SU-DHL-6 (cell line): ENCODE measurements around the gene GRID1.
"Not testable (repeated sequence)": the region's sequence is repeated elsewhere in the genome, so short reads cannot be mapped to it uniquely, and the experiment has no call there.

ENCODE experiments used
- H2AFZ ChIP-seq: fragments of 200-600 bp; sonication (generic); 2 replicates; pipeline ENCODE4 v1.6.1; 2014; ENCODE audit warnings: low read depth, mild to moderate bottlenecking, moderate library complexity, mixed read lengths, antibody characterized with exemption, low read length; ENCODE audit not compliant: severe bottlenecking
- H3F3A ChIP-seq: fragments of 200-600 bp; shearing (Covaris generic); 2 replicates; pipeline ENCODE4 v1.6.0; 2016; ENCODE audit warnings: antibody characterized with exemption, mild to moderate bottlenecking; ENCODE audit not compliant: insufficient read depth
- H3K27ac ChIP-seq: fragments of 200-600 bp; sonication (generic); 2 replicates; pipeline ENCODE4 v1.5.1; 2016; ENCODE audit warnings: low read depth, mild to moderate bottlenecking, low read length, moderate library complexity, mixed read lengths
- H3K27me3 ChIP-seq: fragments of 200-600 bp; sonication (generic), shearing (Covaris generic); 2 replicates; pipeline ENCODE4 v1.6.0; 2014; ENCODE audit warnings: mild to moderate bottlenecking, low read length
- H3K36me3 ChIP-seq: fragments of 200-600 bp; sonication (generic); 2 replicates; pipeline ENCODE4 v1.6.1; 2014; ENCODE audit warnings: mild to moderate bottlenecking, low read length, mixed read lengths
- H3K4me2 ChIP-seq: fragments of 300-600, 200-600 bp; shearing (Covaris generic), sonication (generic); 2 replicates; pipeline ENCODE4 v1.6.0; 2014; ENCODE audit warnings: low read length, low read depth, mild to moderate bottlenecking; ENCODE audit not compliant: poor library complexity, severe bottlenecking
- H3K4me3 ChIP-seq: fragments of 200-600 bp; sonication (generic); 2 replicates; pipeline ENCODE4 v1.5.1; 2014; ENCODE audit warnings: antibody characterized with exemption, low read length, mild to moderate bottlenecking, mixed read lengths; ENCODE audit not compliant: insufficient read depth, poor library complexity, severe bottlenecking
- H3K79me2 ChIP-seq: fragments of 200-600 bp; sonication (generic); 2 replicates; pipeline ENCODE4 v1.6.1; 2014; ENCODE audit warnings: mild to moderate bottlenecking, low read length, moderate library complexity; ENCODE audit not compliant: insufficient read depth
- H3K9ac ChIP-seq: fragments of 200-600 bp; sonication (generic); 2 replicates; pipeline ENCODE4 v1.7.0; 2014; ENCODE audit warnings: mild to moderate bottlenecking, low read length
- H3K9me2 ChIP-seq: fragments of 200-600 bp; sonication (generic); replicated peaks from 2 replicates; pipeline ENCODE4 v1.6.1; 2014; ENCODE audit warnings: low read length; ENCODE audit not compliant: insufficient read depth
- H3K9me3 ChIP-seq: fragments of 200-600 bp; sonication (generic); 2 replicates; pipeline ENCODE4 v1.6.1; 2014; ENCODE audit warnings: low read length, mixed read lengths; ENCODE audit not compliant: insufficient read depth
- H4K20me1 ChIP-seq: fragments of 200-600 bp; sonication (generic); 2 replicates; pipeline ENCODE4 v1.6.1; 2014; ENCODE audit warnings: low read depth, mild to moderate bottlenecking, antibody characterized with exemption, low read length, moderate library complexity, mixed read lengths
- EZH2phosphoT487 ChIP-seq: fragments of 200-600 bp; sonication (generic), shearing (Covaris generic); conservative IDR thresholded peaks from 2 replicates; pipeline ENCODE4 v1.6.1; 2018; ENCODE audit warnings: mild to moderate bottlenecking, antibody characterized with exemption, low read length, moderate library complexity, mixed read lengths
- TF ChIP-seq, protein P1 (sequence below): fragments of 200-600 bp; sonication (generic); IDR thresholded peaks from one replicate; pipeline ENCODE4 v1.5.1; 2017; ENCODE audit warnings: antibody characterized with exemption, mild to moderate bottlenecking, low read length, moderate library complexity; ENCODE audit not compliant: insufficient read depth, poor library complexity, severe bottlenecking

GRID1 gene

DNA sequence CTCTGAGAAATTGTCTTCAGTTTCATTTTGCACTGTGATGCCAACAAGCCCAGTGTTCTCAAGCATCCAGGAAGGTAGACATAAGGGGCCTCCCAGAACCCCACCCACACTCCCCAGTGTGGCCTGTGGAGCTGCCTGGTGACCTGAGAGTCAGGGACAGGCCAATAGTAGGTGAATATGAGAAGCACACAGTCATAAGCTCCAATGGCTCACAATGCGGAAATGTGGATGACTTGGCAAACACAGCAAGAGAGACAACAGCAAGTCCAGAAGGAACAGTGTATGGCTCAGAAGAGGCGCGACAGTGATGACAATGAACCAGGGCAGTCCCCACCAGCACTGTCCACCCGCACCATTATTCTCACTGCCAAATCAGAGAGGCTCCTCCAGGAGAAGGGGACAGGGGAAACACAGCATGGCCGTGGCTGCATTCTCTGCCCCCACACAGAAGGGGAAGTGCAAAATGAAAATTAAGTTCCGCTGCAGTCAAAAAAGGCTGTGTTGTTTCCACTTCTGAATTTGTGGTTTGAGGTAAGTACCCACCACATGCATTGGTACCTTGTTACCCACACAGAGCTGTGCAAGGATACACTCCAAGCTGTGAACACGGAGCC, 419.8 kb downstream of the GRID1 start:
- peak overlapping the region; percentile 60 for H2AFZ ChIP-seq
- peak overlapping the region; percentile 30 for H3K9ac ChIP-seq
- H3K4me3 ChIP-seq: peak overlapping the region; percentile 40
- no peaks in the 10 kb centered on the region for H3K9me2 ChIP-seq
- H3K27me3 ChIP-seq: no peaks in the 10 kb centered on the region
- H4K20me1 ChIP-seq: no peaks in the 10 kb centered on the region
- no peaks in the 10 kb centered on the region for H3K9me3 ChIP-seq
- no peaks in the 10 kb centered on the region for H3K36me3 ChIP-seq
- no peaks in the 10 kb centered on the region for H3K79me2 ChIP-seq
- H3F3A ChIP-seq: no peaks in the 10 kb centered on the region
- H3K4me2 ChIP-seq: peak overlapping the region; percentile 60
- peak overlapping the region; percentile 39 for H3K27ac ChIP-seq
- TF ChIP-seq EZH2phosphoT487: no peak
- TF ChIP-seq, protein P1, sequence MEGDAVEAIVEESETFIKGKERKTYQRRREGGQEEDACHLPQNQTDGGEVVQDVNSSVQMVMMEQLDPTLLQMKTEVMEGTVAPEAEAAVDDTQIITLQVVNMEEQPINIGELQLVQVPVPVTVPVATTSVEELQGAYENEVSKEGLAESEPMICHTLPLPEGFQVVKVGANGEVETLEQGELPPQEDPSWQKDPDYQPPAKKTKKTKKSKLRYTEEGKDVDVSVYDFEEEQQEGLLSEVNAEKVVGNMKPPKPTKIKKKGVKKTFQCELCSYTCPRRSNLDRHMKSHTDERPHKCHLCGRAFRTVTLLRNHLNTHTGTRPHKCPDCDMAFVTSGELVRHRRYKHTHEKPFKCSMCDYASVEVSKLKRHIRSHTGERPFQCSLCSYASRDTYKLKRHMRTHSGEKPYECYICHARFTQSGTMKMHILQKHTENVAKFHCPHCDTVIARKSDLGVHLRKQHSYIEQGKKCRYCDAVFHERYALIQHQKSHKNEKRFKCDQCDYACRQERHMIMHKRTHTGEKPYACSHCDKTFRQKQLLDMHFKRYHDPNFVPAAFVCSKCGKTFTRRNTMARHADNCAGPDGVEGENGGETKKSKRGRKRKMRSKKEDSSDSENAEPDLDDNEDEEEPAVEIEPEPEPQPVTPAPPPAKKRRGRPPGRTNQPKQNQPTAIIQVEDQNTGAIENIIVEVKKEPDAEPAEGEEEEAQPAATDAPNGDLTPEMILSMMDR: no peak

DNA sequence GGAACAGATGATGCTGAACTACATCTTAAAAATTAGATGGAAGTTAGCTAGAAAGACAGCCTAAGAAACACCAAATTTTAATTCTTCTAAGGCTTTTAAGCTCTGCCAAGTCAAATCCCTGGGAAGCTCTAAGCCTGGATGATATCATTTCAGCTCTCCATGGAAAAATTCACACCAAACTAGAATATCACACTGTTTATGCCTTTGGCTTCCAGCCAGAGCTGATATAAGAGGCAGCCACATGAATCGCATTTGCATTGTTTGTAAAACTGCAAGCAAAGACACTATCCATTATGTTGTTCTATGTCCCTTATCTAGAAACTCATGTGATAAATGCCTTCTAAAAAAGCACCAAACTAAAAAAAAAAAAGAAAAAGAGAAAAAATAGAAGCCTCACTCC, 430.4 kb downstream of the GRID1 start:
- Histone ChIP-seq H3F3A (no peaks in the 10 kb centered on the region), H2AFZ (no peak overlapping the region), H3K4me2 (no peak overlapping the region), H3K79me2 (no peaks in the 10 kb centered on the region), H3K9ac (no peak overlapping the region), H3K27me3 (no peaks in the 10 kb centered on the region), H3K9me2 (no peaks in the 10 kb centered on the region), H3K27ac (no peak overlapping the region), H3K9me3 (no peaks in the 10 kb centered on the region), H3K36me3 (no peaks in the 10 kb centered on the region), H3K4me3 (no peak overlapping the region), H4K20me1 (no peaks in the 10 kb centered on the region)
- no peak for TF ChIP-seq EZH2phosphoT487
- TF ChIP-seq, protein P1: no peak

DNA sequence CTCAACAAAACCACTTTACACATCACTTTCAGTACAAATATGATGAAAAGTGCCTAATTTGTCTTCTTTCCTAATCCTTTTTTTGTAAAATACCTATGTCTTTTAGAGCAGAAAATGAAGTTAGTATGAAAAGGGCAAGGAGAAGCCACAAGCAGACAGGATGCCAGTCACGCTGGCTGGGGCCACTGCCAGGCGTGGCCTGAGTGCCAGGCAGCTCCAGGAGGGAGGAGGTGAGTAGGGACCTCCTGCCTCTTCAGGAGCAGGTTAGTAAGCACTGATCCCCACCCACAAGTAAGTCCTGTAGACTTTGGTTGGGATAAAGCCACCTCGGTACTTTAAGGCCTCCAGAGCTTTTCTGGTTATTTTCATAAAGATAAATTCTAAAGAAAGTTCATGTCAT, 432.0 kb downstream of the GRID1 start:
- H3K79me2 ChIP-seq: no peaks in the 10 kb centered on the region

DNA sequence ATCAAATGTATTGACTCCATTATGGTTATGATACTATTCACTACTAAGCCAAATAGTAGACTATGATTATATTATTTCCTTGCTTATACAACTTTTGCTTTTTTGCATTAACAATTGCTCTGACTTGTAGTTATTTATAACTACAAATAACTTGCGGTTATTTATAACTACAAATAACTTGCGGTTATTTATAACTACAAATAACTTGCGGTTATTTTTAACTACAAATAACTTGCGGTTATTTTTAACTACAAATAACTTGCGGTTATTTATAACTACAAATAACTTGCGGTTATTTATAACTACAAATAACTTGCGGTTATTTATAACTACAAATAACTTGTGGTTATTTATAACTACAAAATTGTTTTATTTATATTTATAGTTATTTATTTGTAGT, 436.6 kb downstream of the GRID1 start:
- not testable (repeated sequence) for H3F3A ChIP-seq, H3K9ac ChIP-seq, H3K4me3 ChIP-seq, H3K4me2 ChIP-seq, H3K36me3 ChIP-seq, H4K20me1 ChIP-seq, H3K9me3 ChIP-seq, H3K27ac ChIP-seq, H3K79me2 ChIP-seq, H2AFZ ChIP-seq, H3K27me3 ChIP-seq, H3K9me2 ChIP-seq

More for the DNA sequence above, 432.0 kb downstream of the GRID1 start:
- Histone ChIP-seq H3K27ac (no peak overlapping the region), H3K9me3 (no peaks in the 10 kb centered on the region), H3F3A (no peaks in the 10 kb centered on the region), H3K4me3 (no peak overlapping the region), H3K9ac (no peak overlapping the region), H3K9me2 (no peaks in the 10 kb centered on the region), H4K20me1 (no peaks in the 10 kb centered on the region), H3K4me2 (no peak overlapping the region), H2AFZ (no peak overlapping the region), H3K36me3 (no peaks in the 10 kb centered on the region), H3K27me3 (no peaks in the 10 kb centered on the region)
- TF ChIP-seq EZH2phosphoT487: no peak
- TF ChIP-seq, protein P1: no peak
